Omental fat pad (tissue), 4 donors: ENCODE measurements around the gene NSMCE3. TPM values are rescaled to one million over a fixed set of nuclear protein-coding genes. Genes with fewer than 3 reads are reported as not detected.

Experiments used
- ATAC-seq: fragments of 150-250 bp; one replicate; pipeline ENCODE4 v1.9.1; 2016; ENCODE audit warnings: mild to moderate bottlenecking, moderate library complexity; ENCODE audit not compliant: low FRiP score
- DNase-seq: peaks from one replicate; pipeline ENCODE4 v3.0.0-alpha.2; 2019; ENCODE audit warnings: low spot score
- total RNA-seq, 4 donors: library from RNA; depleted of rRNA; stranded (reverse); fragments of >200 nt; gene quantifications; one replicate each; pipeline ENCODE4 v1.1.0, GENCODE V29; 2016
- TF ChIP-seq, protein P1 (sequence below), 3 donors: fragments of 450-650 bp; IDR thresholded peaks; one replicate each; pipeline ENCODE4 v1.5.1; 2016 to 2017; ENCODE audit warnings: antibody characterized with exemption in 3 of 3, mild to moderate bottlenecking in 3 of 3, moderate library complexity in 2 of 3

Gene NSMCE3
- 1 to 10 TPM; 5.5 to 7.3 (median 7.0) TPM for total RNA-seq

DNA sequence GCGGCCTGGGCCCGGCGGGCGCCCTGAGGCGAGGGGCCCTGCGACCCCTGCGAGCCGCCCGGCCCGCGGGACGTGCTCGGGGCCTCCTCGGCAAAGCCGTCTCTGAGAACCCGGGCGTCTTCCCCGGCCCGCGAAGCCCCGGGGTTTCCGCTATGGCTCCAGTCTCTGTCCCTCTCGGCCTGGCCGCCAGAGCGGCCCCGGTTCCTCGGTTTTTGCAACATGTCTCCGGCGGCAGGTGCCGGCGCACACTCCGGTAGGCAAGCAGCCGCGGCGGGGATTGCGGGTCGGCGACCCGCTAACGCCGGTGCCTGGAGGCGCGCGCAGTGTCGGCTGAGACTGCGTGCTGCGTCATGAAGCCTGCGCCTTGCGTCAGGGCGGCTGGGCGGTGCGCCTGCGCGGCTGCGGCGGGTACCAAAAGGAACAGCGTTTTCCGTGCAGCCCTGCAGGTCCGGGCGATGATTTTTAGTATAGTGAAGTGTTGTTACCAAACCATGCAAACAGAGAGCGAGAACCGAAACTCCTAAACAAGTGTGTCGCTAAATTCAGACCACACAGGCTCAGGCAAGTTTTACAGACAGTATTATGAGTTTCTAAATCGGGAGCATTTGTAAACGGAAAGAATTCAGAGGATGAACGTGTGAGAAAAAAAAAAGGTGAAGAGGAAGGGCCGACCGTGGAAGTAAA, at the start of gene NSMCE3:
TSS of gene NSMCE3 (minus strand) at position 338 of the 684 bp plus-strand sequence. CDS start at position 221, 117 bp downstream.
- peak; percentile 70 for DNase-seq
- TF ChIP-seq, protein P1, sequence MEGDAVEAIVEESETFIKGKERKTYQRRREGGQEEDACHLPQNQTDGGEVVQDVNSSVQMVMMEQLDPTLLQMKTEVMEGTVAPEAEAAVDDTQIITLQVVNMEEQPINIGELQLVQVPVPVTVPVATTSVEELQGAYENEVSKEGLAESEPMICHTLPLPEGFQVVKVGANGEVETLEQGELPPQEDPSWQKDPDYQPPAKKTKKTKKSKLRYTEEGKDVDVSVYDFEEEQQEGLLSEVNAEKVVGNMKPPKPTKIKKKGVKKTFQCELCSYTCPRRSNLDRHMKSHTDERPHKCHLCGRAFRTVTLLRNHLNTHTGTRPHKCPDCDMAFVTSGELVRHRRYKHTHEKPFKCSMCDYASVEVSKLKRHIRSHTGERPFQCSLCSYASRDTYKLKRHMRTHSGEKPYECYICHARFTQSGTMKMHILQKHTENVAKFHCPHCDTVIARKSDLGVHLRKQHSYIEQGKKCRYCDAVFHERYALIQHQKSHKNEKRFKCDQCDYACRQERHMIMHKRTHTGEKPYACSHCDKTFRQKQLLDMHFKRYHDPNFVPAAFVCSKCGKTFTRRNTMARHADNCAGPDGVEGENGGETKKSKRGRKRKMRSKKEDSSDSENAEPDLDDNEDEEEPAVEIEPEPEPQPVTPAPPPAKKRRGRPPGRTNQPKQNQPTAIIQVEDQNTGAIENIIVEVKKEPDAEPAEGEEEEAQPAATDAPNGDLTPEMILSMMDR (IDR thresholded peaks at IDR 0.05) = no peak
- peak; percentile 97 for ATAC-seq

DNA sequence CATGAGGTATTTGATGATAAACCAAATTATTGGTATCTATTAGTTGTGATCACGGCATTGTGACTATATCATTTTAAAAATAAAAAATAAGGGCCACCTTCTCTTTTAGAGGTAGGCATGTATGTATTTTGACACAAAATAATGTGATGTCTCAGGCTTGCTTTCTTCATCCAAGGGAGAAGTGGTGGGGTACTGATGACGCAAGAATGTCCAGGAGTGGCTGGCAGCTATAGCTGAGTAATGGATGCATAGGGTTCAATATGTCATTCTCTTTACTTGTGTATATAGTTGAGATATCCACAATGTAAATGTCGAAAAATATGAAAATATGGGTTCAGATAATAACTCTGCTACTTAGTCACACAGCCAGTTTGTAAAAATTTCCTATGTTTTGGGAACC, 46.8 kb upstream of the NSMCE3 start:
- no peak for DNase-seq
- TF ChIP-seq, protein P1 (IDR thresholded peaks at IDR 0.05) = no peak
- no peak for ATAC-seq

DNA sequence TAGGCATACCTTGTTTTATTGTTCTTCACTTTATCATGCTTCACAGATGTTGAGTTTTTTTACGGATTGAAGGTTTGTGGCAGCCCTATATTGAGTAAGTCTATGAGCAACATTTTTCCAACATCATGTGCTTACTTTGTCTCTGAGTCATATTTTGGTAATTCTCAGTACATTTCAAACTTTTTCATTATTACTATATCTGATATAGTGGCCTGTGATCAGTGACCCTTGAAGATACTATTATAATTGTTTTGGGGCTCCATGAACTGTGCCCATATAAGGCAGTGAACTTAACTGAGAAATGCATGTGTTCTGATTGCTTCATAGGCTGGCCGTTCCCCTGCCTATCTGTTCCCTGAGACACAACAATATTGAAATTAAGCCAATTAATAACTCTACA, 42.8 kb upstream of the NSMCE3 start:
- ATAC-seq (peak; percentile 44), DNase-seq (no peak)
- TF ChIP-seq, protein P1 (IDR thresholded peaks at IDR 0.05) = no peak

DNA sequence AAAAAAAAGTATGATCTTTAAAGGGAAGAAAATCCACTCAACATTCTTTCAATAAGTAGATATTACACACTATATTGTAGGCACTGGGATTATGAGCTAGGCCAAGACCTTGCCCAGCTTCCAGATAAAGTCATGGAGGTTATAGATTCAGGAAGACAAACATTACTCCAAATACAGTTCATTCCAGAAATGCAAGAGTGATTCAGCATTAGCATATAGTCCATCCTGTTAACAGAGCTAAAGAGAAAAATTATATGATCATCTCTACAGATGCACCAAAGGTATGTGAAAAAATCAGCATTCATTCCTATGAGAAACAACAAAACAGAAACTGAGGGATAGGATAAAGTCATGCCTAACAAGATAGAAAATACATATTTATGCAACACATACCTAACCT, 42.1 kb upstream of the NSMCE3 start:
- TF ChIP-seq, protein P1 (IDR thresholded peaks at IDR 0.05) = no peak
- no peak for DNase-seq
- ATAC-seq = no peak

DNA sequence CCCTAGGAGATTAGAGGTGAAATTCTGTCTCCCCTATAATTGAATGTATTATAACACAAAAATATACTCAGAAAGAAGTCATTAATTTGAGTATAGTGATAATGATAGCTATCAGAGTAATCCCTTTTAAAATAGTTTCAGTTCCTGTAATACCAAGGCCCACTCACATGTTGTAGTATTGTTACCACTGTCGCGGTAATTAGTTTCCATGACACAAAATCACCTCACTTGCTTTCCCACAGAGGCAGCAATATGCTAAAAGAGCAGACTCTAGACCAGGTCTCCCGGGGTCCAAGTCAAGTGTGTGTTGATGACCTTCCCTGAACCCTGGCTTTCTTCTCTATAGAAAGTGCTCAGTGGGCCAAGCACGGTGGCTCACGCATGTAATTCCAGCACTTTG, 39.5 kb upstream of the NSMCE3 start:
- TF ChIP-seq, protein P1 (IDR thresholded peaks at IDR 0.05) = no peak
- ATAC-seq (no peak), DNase-seq (no peak)

DNA sequence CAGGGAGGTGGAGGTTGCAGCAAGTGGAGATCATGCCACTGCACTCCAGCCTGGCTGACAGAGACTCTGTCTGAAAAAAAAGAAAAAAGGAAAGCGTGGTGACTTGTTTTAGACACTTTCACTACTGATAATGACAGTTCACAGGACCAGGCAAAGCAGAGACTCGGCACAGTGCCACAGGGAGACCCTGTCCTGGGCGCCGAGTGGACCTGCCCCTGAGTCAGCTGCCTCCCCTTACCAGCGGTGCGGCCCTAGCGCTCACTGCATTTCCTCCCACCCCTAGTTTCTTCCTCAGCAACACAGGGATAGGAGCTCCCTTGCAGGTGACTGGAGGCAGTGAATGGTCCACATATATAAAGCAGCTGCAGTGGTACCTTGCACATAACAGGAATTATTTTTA, 38.7 kb upstream of the NSMCE3 start:
- no peak for DNase-seq
- ATAC-seq = no peak
- TF ChIP-seq, protein P1 (IDR thresholded peaks at IDR 0.05) = no peak

DNA sequence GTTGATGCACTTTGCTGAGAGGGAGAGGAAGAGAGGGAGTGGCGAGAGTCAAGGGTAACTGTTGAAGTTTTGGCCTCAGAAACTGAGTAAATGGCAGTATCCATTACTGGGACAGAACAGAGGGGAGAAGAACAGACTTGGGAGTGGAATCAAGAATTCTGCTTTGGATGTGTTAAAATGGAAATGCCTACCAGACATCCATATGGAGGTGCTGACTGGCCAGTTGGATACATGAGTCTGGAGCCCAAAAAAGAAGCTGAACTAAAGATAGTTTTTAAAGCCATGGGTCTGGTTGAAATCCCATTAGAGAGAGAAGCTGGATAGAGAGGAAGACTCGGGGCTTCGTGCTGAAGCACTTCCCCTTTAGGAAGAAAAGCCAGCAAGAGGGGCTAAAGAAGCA, 35.9 kb upstream of the NSMCE3 start:
- DNase-seq = no peak
- TF ChIP-seq, protein P1 (IDR thresholded peaks at IDR 0.05) = no peak
- ATAC-seq = no peak
